Endodermal cell (in vitro differentiated cells): ENCODE data around the gene GLYATL3. TPM values are rescaled to one million over a fixed set of nuclear protein-coding genes. Genes with fewer than 3 reads are reported as not detected.

Source experiments
- DNase-seq: peaks from one replicate; pipeline ENCODE4 v3.0.0-alpha.2; 2017
- H3K27ac ChIP-seq: 2 replicates; pipeline ENCODE4 v1.5.1; 2013; ENCODE audit warnings: mild to moderate bottlenecking, low read depth, low read length, moderate library complexity
- H3K27me3 ChIP-seq: 2 replicates; pipeline ENCODE4 v1.6.1; 2013; ENCODE audit warnings: mild to moderate bottlenecking, low read length, moderate library complexity; ENCODE audit not compliant: insufficient read depth, control insufficient read depth, poor library complexity, severe bottlenecking
- H3K36me3 ChIP-seq: 2 replicates; pipeline ENCODE4 v1.7.0; 2013; ENCODE audit warnings: mild to moderate bottlenecking, low read length, moderate library complexity; ENCODE audit not compliant: control insufficient read depth, insufficient read depth
- H3K4me1 ChIP-seq: one replicate; pipeline ENCODE4 v1.7.0; 2013; ENCODE audit warnings: low read length; ENCODE audit not compliant: control insufficient read depth, insufficient read depth
- H3K4me3 ChIP-seq: 2 replicates; pipeline ENCODE4 v1.5.1; 2013; ENCODE audit warnings: mild to moderate bottlenecking, low read length, moderate library complexity
- H3K9ac ChIP-seq: 2 replicates; pipeline ENCODE4 v1.6.1; 2013; ENCODE audit warnings: mild to moderate bottlenecking, low read length, moderate library complexity; ENCODE audit not compliant: poor library complexity, severe bottlenecking; ENCODE audit errors: extremely low read depth
- H3K9me3 ChIP-seq: 2 replicates; pipeline ENCODE4 v1.6.1; 2013; ENCODE audit warnings: mild to moderate bottlenecking, low read length, moderate library complexity; ENCODE audit not compliant: control insufficient read depth
- H3K27ac Mint-ChIP-seq: 2 replicates; pipeline ENCODE4 v1.8.0; 2020; ENCODE audit warnings: mixed read lengths
- H3K27me3 Mint-ChIP-seq: 2 replicates; pipeline ENCODE4 v1.8.0; 2021; ENCODE audit warnings: mild to moderate bottlenecking, mixed read lengths; ENCODE audit not compliant: insufficient read depth
- H3K36me3 Mint-ChIP-seq: 2 replicates; pipeline ENCODE4 v1.8.0; 2020; ENCODE audit warnings: low read depth, mixed read lengths
- H3K4me1 Mint-ChIP-seq: 2 replicates; pipeline ENCODE4 v1.8.0; 2020; ENCODE audit warnings: mixed read lengths
- H3K4me3 Mint-ChIP-seq: 2 replicates; pipeline ENCODE4 v1.8.0; 2020; ENCODE audit warnings: mild to moderate bottlenecking, moderate library complexity, mixed read lengths
- H3K9me3 Mint-ChIP-seq: 2 replicates; pipeline ENCODE4 v1.8.0; 2020; ENCODE audit warnings: mild to moderate bottlenecking, mixed read lengths
- CTCF ChIP-seq: fragments of 200-600 bp; sonication (generic); conservative IDR thresholded peaks from 2 replicates; pipeline ENCODE4 v1.5.0; 2021; ENCODE audit warnings: antibody characterized with exemption, mild to moderate bottlenecking
- WGBS, 2 experiments: methylation state at CpG; one replicate each; pipeline versions ENCODE4 v1.1.5 to v1.1.7; 2013; ENCODE audit warnings: missing lambda C conversion rate in 2 of 2, mixed read lengths in 1 of 2; ENCODE audit not compliant: insufficient coverage in 1 of 2, insufficient read length in 1 of 2; 5-methylcytosine and 5-hydroxymethylcytosine counted together
- total RNA-seq, 2 donors: library from RNA; stranded (reverse); fragmentation: NEBNext Ultra II Directional in 1 of 2; extraction: Animal tissue kit (Norgen Biotek cat#: 25700) in 1 of 2; gene quantifications; 2 replicates in 1 of 2; 3 replicates in 1 of 2; pipeline ENCODE4 v1.2.1, GENCODE V29; 2021

GLYATL3 gene
- total RNA-seq, 2 donors from 2014 or later = not detected

GRCh38 chr6:49557177-49557576, 57.5 kb downstream of the GLYATL3 start:
- no peak for DNase-seq
- Histone ChIP-seq H3K36me3 (no peaks in the 10 kb centered on the region), H3K27me3 (peaks cover 40% of the 10 kb centered on the region), H3K4me1 (no peaks in the 10 kb centered on the region), H3K9me3 (no peaks in the 10 kb centered on the region), H3K9ac (no peak overlapping the region), H3K4me3 (no peak overlapping the region), H3K27ac (no peak overlapping the region)
- Mint-ChIP-seq H3K4me3 (no peak overlapping the region), H3K27me3 (peaks cover 95% of the 10 kb centered on the region), H3K27ac (no peak overlapping the region), H3K4me1 (peaks cover 12% of the 10 kb centered on the region), H3K36me3 (no peaks in the 10 kb centered on the region), H3K9me3 (no peaks in the 10 kb centered on the region)
- no peak for TF ChIP-seq CTCF
- WGBS, 2 experiments = 86% methylated on average over 1 of the region's 3 CpGs; no CpG with 5 or more reads in 1 of the 2 experiments

GRCh38 chr6:49558238-49558637, 58.5 kb downstream of the GLYATL3 start:
- Histone ChIP-seq H3K4me3 (no peak overlapping the region), H3K27me3 (peaks cover 29% of the 10 kb centered on the region), H3K9me3 (no peaks in the 10 kb centered on the region), H3K9ac (no peak overlapping the region), H3K27ac (no peak overlapping the region), H3K36me3 (no peaks in the 10 kb centered on the region), H3K4me1 (no peaks in the 10 kb centered on the region)
- no peaks in the 10 kb centered on the region for H3K36me3 Mint-ChIP-seq
- H3K27me3 Mint-ChIP-seq = peaks cover 95% of the 10 kb centered on the region
- DNase-seq = no peak
- no peak overlapping the region for H3K4me3 Mint-ChIP-seq
- H3K27ac Mint-ChIP-seq = no peak overlapping the region
- H3K4me1 Mint-ChIP-seq = peaks cover 8% of the 10 kb centered on the region
- no peaks in the 10 kb centered on the region for H3K9me3 Mint-ChIP-seq
- TF ChIP-seq CTCF = no peak

GRCh38 chr6:49563006-49563886, 63.5 kb downstream of the GLYATL3 start:
- Histone ChIP-seq H3K4me3 (no peak overlapping the region), H3K9ac (no peak overlapping the region), H3K9me3 (peaks cover 11% of the 10 kb centered on the region), H3K27ac (no peak overlapping the region), H3K36me3 (no peaks in the 10 kb centered on the region), H3K4me1 (peaks cover 3% of the 10 kb centered on the region), H3K27me3 (peaks cover 18% of the 10 kb centered on the region)
- no peak for TF ChIP-seq CTCF
- Mint-ChIP-seq H3K9me3 (peaks cover 14% of the 10 kb centered on the region), H3K27me3 (peaks cover 91% of the 10 kb centered on the region), H3K27ac (no peak overlapping the region), H3K4me3 (no peak overlapping the region), H3K36me3 (no peaks in the 10 kb centered on the region), H3K4me1 (peaks cover 12% of the 10 kb centered on the region)
- 90 to 92% methylated on average over 5 of the region's 5 CpGs for WGBS, 2 experiments
- no peak for DNase-seq
